HT1080 (cell line): ENCODE data around the gene ANKAR. TPM values are rescaled to one million over a fixed set of nuclear protein-coding genes. Genes with fewer than 3 reads are reported as not detected.
"Not testable (repeated sequence)": the region's sequence is repeated elsewhere in the genome, so short reads cannot be mapped to it uniquely, and the experiment has no call there.

Experiments used
- DNase-seq: peaks from one replicate; pipeline ENCODE4 v3.0.0-alpha.2; 2015; ENCODE audit warnings: low read depth
- polyA plus RNA-seq, 2 experiments: library from polyadenylated mRNA; depleted of rRNA; stranded (reverse); fragments of >200 nt; gene quantifications; 2 replicates each; pipeline ENCODE4 v1.2.3, GENCODE V29; 2015
- total RNA-seq: library from RNA; depleted of rRNA; stranded (reverse); fragments of >200 nt; shearing (Covaris generic); gene quantifications from 2 replicates; pipeline ENCODE4 v1.2.3, GENCODE V29; 2014; rRNA removed

Gene ANKAR, protein sequence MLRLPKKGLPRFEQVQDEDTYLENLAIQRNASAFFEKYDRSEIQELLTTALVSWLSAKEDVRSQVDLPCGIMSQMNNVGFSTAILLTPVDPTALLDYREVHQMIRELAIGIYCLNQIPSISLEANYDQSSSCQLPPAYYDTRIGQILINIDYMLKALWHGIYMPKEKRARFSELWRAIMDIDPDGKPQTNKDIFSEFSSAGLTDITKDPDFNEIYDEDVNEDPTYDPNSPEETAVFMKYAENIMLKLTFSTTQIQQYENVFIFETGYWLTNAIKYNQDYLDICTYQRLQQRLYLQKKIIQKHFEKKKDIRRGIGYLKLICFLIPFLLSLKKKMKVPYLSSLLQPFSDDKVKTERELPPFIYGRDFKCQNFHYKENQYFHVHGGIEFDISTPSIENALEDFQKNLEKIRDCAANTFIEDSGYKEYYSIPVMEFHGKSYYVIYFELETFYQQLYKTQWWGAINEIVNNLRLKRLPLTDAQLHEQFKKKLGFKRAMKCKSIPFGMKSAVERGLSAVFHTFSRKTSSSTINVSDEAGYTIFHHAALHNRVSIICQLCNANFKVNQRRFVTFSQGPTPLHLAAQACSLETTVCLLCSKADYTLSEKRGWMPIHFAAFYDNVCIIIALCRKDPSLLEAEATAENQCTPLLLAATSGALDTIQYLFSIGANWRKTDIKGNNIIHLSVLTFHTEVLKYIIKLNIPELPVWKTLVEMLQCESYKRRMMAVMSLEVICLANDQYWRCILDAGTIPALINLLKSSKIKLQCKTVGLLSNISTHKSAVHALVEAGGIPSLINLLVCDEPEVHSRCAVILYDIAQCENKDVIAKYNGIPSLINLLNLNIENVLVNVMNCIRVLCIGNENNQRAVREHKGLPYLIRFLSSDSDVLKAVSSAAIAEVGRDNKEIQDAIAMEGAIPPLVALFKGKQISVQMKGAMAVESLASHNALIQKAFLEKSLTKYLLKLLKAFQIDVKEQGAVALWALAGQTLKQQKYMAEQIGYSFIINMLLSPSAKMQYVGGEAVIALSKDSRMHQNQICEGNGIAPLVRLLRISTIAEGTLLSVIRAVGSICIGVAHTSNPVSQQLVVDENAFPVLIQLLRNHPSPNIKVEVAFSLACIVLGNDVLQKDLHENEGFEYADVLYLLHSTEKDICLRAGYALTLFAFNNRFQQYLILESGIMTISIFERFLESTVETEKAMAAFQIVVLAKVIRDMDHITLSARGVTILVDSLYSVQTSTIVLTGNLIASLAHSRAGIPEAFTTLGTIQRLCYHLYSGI (N-terminal part only)
- 2.0 and 2.4 TPM in 2 replicates for total RNA-seq
- 2.3 and 4.9 TPM in 2 replicates for polyA plus RNA-seq (2015; cell fraction: cytosol; rRNA removed)
- 2.8 and 7.3 TPM in 2 replicates for polyA plus RNA-seq (2015; cell fraction: nucleus; rRNA removed)

DNA sequence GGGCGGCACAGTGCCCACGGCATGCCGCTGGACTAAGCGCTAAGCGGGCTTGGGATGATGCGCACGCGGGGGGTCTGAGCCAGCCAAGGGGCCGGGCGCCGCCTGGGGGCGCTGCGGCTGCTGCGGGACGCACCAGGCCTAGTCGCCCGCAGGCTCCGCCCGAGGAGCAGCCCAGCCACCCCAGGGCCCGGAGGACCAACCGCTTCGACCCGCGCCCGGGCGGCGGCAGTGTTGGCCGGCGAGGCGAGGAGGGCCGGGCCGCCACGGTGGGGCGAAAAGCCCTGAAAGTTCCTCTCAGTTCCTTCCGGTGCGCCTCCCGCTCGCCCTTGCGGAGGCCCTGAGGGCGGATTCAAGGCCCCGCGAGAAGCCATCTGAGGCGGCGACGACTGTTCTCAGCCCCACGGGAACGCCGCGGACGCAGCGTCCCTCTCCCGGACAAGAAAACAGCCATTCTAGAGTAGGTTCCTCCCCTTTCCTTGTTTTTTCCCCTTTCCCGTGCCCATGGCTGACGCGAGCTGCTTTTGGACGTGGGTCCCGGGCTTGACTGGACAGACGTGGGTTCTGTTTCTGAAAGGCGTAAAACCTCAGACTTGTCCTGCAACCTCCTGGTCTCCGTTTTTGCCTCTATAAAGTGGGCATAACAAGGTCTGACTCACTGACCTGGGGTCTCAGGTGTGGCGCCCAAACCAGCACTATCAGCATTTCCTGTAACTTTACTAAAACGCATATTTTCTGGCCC lies at the start of gene ANKAR:
TSS of gene ANKAR (plus strand) at position 297 of the 739 bp plus-strand sequence. CDS start 1,821 bp downstream, outside the sequence.
- DNase-seq = peak; percentile 92

DNA sequence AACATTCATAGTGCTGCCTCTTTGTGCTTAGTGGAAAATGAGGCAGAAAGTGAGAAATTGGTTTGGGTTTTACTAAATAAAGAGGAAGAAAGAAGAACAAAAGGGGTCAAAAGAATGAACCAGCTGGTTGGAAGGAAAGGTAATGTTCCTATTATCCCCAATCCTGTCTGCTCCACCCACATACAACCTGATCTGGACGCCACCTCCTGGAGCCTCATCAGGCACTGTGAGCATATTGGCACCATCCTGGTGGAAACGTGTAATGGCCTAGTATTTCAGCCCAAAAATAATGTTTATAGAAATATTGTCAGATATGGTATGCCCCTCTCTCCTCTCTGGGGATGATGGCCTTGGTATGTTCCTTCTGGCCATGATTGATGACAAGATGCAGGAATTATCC lies 48.8 kb upstream of the ANKAR start:
- DNase-seq = no peak

DNA sequence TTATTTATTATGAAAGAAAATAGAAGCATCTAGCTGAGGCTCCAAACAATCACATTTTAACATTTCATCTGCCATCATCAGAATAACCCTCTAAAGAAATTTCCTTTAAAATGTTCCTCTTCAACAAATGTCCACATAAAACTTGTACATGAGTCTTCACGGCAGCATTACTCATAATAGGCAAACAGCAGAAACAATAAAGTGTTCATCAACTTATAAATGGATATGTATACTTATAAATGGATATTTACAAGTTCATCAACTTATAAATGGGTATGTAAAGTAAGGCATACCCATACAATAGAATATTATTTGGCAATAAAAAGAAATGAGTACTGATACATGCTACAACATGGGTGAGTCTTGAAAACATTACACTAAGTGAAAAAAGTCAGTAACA lies 46.7 kb upstream of the ANKAR start:
- no peak for DNase-seq

DNA sequence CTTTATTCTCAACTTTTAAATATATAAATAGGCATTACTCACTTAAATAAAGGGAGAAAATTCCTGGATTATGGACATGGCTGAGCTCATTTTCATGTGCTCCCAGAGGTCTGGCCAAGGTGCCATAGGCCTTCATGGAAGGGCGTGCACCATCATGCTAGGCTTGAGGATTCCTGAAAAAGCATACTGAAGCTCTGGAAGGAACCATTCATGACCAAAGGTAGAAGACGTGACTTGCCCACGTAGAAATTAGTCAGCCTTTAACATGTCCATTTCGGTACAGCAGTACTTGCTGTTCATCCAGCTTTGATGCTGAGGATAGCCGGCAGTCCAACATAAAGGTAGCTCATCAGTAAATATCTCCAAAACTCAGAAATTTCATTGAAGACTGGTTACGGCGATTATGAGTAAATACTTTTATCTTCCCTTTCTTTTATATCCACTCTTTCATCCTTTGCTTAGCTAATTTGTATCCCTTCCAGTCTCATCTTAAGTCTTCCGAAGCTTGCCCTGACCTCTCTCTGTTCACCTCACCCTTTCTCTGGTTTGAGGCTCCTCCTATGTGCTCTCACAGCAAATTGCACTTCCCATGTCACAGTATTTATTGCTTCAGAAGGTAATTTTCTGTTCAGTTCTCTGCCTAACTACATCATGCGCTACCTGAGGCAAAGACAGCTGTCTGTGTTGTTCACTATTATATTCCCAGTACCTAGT lies 45.5 kb upstream of the ANKAR start:
- DNase-seq = no peak

DNA sequence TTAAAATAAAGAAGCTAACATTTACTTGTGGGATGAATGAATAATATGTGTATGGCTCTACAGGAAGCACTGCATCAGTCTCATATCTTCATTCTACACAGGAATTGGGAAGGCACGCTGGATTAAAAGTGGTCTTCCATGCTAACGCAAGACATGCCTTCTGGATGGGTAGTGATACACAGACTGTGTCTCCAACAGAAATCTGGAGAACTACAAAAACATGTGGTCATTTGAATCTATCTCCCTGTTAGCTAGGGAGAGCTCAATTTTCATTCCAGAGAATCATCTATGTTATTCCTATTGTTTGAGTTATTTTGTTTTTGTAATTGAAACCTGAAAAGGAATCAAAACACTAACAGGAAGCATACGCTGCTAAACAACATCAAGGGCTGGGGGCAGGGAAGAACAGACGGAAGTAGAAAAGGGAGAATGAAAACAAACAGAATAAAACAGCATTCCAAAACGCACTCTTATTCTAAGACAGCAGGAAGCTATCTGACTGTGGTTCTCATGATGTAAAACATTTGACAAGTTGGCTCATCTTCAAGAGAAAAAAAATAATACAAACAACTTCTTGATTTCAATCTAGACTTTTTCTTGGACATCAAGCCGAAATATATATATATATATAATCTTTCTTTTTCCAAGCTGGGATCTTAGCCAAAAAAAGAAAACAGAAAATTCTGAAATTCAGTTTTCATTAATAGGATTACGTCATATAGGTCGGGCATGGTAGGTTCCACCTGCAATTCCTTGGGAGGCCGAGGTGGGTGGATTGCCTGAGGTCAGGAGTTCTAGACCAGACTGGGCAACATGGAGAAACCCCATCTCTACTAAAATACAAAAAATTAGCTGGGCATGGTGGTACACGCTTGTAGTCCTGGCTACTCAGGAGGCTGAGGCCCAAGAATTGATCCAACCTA lies 44.7 kb upstream of the ANKAR start:
- DNase-seq = no peak

DNA sequence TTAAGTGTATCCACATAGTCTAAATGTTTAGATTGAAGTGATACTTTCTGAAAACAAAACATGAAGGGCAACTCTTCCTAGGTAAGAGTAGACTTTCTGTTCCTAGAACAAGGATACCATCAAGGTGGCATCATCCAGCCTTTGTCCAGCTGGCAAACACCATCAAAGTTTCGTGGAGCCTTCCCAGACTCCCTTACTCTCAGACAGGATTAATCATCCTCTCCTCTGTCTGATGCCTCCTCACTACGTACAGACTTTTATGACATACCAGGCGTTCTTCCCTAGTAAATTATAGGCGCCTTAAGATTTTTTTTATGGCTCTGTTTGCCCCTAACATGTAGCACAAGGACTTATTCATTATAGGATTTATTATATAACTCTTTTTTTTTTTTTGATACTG lies 42.6 kb upstream of the ANKAR start:
- DNase-seq = no peak

DNA sequence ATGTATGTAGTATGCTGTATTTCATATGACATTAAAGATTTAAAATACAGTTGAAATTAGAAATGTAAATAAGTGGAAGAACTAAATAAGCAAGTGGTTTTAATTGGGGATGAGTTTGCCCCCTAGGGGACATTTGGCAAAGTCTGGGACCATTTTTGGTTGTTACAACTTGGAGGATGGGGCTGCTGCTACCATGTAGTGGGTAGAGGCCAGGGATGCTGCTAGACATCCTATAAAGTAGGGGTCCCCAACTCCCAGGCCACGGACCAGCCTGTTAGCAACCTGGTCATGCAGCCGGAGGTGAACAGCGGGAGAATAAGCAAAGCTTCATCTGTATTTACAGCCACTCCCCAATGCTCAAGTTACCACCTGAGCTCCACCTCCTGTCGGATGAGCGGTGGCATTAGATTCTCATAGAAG lies 41.1 kb upstream of the ANKAR start:
- DNase-seq = no peak

DNA sequence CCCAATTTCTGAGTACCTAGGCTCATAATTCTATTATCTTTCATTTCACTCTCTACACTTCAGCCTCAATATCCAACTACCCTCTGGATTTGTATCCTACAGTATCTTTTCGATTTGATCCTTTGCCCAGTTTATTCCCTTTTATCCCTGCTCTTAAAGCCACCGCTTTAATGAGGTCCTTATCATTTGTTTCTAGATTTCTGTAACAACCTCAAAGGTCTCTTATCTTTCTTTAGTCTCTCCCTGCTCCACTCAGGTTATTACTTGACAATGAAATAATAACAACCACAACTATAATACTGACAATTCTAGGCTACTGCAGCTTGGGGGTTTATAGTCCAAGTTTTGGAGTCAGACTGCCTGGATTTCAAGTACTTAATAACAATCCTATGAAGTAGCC lies 39.1 kb upstream of the ANKAR start:
- no peak for DNase-seq

DNA sequence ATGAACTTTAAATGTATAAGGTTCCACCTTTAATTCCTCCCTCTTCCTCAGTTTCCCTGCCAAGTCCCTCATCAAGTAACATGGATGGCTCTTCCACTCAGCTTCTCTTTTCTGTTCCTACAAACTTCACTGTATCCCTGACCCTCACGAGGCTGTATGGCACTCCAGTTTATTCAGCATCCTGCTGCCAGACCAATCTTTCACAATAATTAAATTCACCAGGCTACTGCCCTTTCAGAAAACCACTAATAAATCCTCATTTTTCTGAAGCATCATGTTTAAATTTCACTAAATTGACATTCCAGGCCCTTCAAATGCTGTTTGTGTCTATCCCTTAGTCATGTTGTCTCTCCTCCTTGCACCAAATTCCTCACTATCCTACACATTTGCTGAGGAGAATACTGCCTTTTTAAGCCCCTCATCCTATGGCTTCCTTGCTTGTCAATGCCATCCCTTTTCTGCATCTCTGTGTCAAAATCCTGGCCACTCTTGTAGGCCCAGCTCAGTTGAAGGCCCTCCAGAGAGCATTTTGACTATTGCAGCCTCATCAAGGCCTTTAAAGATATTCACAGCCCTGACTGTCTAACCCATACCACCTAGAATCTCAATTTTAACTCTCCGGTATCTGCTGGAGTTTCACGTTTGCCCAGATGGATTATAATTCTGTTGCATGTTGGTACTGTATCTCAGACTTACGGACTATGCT lies 36.0 kb upstream of the ANKAR start:
- DNase-seq = no peak

DNA sequence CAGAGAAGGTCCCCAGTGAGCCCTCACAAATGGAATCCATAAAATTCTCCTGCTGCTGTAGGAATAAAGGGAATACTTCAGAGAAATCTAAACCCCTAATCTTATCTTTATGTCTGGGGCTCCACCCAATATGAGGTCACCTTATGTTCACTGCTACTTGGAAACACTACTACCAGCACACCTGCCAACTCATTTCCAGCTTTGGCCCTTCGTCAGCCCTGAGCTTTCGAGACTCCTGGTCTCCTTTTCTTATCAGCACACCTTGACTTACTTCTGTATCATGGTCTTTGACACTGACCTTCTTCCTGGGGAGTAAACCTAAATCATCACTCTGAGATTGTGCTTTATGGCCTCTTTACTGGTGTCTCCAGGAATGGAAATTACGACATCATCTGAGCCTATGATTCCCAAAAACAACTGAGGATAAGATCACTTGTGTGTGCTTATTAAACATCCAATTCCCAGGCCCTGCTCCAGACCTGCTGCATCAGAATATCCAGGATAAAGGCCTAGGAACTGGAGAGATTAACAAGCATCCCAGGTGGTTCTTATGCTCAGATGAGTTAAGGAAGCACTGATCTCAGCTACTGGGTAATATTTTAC lies 35.4 kb upstream of the ANKAR start:
- no peak for DNase-seq

DNA sequence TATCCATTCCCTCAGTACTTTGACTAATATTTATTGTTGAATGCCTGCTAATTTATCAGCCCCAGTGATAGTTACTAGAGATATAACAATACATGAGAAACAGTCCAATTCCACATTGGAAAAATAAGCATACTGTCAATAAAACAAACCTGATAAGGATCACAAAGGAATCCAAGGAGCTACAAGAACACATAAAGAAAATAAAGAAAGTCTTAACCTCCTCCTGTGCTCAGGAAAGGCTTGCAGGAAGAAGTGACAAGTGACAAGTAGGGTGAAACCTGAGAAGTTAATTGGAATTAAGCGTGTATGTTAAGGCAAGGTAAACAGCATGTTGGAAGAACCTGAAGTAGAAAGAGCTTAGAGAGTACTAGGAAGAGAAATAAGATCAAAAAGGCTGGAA lies 33.5 kb upstream of the ANKAR start:
- DNase-seq = no peak

DNA sequence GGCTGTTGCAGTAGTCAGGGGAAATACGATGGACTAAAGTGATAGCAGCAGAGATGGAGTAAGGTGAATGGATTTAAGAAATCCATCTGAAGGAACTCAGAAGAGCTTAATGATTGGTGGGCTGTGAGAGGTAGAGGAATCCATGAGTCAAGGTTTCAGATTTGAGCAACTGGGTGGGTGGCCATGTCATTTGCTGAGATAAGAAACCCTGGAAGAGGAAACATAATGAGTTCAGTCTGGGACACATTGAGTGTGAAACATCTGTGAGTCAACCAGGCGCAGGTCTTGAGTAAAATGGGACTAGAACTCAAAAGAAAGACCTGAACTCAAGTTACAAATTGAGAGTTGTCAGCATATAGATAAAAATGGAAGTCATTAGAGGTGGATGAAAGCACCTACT lies 32.9 kb upstream of the ANKAR start:
- DNase-seq = no peak

DNA sequence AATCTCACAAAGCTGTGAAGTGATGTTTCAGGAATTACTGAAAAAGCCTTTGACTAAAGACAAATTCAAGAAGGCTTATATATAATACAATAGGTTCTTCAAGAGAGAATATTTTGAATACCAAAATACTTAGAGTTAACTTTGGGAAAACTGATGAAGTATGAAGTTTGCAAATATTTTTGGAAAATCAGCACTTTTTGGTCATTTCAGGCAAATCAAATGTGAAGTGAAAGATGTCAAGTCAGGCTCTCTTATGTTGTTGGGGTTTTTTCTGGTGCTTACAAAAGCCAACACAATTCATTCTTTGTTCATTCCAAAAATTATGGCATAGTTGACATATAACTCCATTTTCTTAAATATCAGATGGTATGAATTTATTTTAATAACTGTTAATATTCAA lies 27.9 kb upstream of the ANKAR start:
- no peak for DNase-seq

DNA sequence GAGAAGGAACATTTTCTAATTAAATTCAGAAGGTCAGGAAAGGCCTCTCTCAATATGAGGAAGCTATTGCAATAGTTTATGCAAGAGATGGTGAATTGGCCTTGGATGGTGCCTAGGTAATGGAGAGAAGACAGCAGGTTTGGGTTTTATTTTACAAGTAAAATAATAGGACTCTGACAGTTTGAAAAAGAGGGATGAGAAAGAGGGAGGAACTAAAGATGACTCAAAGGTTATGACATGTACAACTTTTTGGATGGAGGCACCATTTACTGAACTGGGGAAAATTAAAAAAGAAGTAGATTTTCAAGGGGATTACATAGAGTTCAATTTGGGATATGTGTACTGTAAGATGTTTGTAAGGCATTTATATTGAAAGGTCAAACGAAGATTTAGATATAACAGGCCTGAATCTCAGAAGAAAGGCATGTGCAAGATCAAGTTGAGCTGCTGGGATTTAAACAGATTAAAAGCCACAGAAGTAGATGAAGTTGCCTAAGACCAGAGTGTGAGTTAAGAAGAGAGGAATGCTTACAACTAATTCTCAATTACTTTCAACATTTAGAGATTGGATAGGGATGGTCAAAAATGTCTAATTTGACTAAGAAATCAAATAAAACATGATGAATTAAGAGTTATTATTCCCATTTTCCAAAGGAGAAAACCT lies 25.5 kb upstream of the ANKAR start:
- no peak for DNase-seq

DNA sequence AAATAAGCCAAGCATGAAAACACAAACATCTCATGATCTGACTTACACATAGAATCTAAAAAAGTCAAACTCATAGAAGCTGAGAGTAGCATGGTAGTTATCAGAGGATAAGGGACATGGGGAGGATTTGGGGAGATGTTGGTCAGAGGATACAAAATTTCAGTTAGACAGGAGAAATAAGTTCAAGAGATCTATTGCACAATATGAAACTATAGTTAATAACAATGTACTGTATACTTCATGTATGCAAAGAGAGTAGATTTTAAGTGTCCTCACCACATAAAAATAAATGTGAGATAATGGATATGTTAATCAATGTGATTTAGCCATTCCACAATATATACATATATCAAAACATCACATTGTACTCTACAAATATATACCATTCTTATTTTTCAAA lies 23.2 kb upstream of the ANKAR start:
- no peak for DNase-seq

DNA sequence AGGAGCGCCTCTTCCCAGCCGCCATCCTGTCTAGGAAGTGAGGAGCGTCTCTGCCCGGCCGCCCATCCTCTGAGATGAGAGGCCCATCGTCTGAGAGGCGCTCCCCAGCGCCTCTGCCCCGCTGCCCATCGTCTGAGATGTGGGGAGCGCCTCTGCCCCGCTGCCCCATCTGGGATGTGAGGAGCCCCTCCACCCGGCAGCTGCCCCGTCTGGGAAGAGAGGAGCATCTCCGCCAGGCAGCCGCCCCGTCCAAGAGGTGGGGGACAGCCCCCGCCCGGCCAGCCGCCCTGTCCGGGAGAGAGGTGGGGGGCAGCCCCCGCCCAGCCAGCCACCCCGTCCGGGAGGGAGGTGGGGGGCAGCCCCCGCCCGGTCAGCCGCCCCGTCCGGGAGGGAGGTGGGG lies 21.0 kb upstream of the ANKAR start:
- not testable (repeated sequence) for DNase-seq

DNA sequence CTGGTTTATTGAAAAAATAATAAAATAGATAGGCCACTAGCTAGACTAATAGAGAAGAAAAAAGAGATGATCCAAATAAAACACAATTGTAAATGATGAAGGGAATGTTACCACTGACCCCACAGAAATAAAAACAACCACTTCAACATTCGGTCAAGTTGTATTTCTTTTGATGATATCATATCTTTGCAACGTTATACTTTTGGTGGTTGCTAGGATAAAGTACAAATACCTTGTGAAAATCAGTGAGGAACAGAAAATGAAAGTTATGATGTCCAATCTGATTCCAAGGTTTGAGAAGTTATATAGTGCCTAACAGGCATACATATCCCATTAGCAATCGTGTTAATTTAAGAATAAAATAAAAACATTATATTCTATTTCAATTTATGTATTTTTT lies 19.8 kb upstream of the ANKAR start:
- DNase-seq = no peak
